B cell (primary cell): ENCODE measurements around the gene ZDHHC1.

Experiments used
- EZH2 ChIP-seq: IDR thresholded peaks from 2 replicates; pipeline ENCODE4 v1.6.1; 2012; ENCODE audit warnings: borderline replicate concordance, low read depth, mild to moderate bottlenecking, moderate library complexity, low read length; ENCODE audit not compliant: insufficient read depth, poor library complexity, severe bottlenecking
- TF ChIP-seq, protein P1 (sequence below): fragments of 200-600 bp; IDR thresholded peaks from one replicate; pipeline ENCODE4 v1.8.0; 2022; ENCODE audit warnings: antibody characterized with exemption, mild to moderate bottlenecking

DNA sequence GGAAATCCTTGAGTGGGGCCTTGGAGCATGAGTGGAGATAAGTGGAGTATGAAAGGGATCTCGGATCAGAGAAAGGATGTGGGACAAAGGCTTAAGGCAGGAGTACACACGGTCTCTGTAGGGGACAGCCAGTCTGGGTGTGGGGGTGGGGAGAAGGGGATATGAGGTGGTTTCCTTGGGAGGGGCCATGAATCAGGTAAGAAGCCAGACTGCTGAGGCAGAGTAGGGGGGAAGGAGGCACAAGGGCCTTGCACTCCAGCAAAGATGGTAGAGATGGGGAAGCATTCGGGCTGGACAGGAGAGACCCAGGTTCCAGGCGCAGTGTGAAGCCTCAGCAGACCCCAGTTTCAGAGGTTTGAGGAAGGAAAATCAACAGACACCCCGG, 16.2 kb upstream of the ZDHHC1 start:
- TF ChIP-seq, protein P1, sequence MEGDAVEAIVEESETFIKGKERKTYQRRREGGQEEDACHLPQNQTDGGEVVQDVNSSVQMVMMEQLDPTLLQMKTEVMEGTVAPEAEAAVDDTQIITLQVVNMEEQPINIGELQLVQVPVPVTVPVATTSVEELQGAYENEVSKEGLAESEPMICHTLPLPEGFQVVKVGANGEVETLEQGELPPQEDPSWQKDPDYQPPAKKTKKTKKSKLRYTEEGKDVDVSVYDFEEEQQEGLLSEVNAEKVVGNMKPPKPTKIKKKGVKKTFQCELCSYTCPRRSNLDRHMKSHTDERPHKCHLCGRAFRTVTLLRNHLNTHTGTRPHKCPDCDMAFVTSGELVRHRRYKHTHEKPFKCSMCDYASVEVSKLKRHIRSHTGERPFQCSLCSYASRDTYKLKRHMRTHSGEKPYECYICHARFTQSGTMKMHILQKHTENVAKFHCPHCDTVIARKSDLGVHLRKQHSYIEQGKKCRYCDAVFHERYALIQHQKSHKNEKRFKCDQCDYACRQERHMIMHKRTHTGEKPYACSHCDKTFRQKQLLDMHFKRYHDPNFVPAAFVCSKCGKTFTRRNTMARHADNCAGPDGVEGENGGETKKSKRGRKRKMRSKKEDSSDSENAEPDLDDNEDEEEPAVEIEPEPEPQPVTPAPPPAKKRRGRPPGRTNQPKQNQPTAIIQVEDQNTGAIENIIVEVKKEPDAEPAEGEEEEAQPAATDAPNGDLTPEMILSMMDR: no peak
- TF ChIP-seq EZH2: no peak
